Suprapubic skin (tissue), 4 donors: Measurements from ENCODE around the gene ZMYM4. TPM values are rescaled to one million over a fixed set of nuclear protein-coding genes. Genes with fewer than 3 reads are reported as not detected.

Experiments
- DNase-seq, 2 donors: peaks; one replicate each; pipeline ENCODE4 v3.0.0-alpha.2; 2019; ENCODE audit warnings: low spot score in 2 of 2
- H3K27ac ChIP-seq: fragments of 200-600 bp; sonication (generic); one replicate; pipeline ENCODE4 v1.5.1; 2019
- H3K27me3 ChIP-seq: fragments of 200-600 bp; sonication (generic); one replicate; pipeline ENCODE4 v1.5.1; 2019
- H3K36me3 ChIP-seq: fragments of 200-600 bp; sonication (generic); one replicate; pipeline ENCODE4 v1.5.1; 2019
- H3K4me1 ChIP-seq: fragments of 200-600 bp; sonication (generic); one replicate; pipeline ENCODE4 v1.5.1; 2019
- H3K4me3 ChIP-seq: fragments of 200-600 bp; sonication (generic); one replicate; pipeline ENCODE4 v1.5.1; 2019; ENCODE audit warnings: mild to moderate bottlenecking
- H3K9me3 ChIP-seq: fragments of 200-600 bp; sonication (generic); one replicate; pipeline ENCODE4 v1.5.1; 2019
- CTCF ChIP-seq, 2 donors: fragments of 200-600 bp in 1 of 2; fragments of 450-650 bp in 1 of 2; sonication (generic) in 1 of 2; IDR thresholded peaks; one replicate each; pipeline ENCODE4 v1.5.1; 2016 to 2019; ENCODE audit warnings: antibody characterized with exemption in 2 of 2, mild to moderate bottlenecking in 1 of 2, moderate library complexity in 1 of 2
- EP300 ChIP-seq: sonication (generic); formaldehyde crosslinking; IDR thresholded peaks from one replicate; pipeline ENCODE4 v1.6.1; 2017; ENCODE audit warnings: antibody characterized with exemption
- POLR2A ChIP-seq, 2 donors: fragments of 450-650 bp; IDR thresholded peaks; one replicate each; pipeline ENCODE4 v1.6.1; 2017; ENCODE audit warnings: antibody characterized with exemption in 2 of 2, mild to moderate bottlenecking in 2 of 2, moderate library complexity in 2 of 2
- POLR2AphosphoS5 ChIP-seq, 3 donors: sonication (generic); formaldehyde crosslinking; IDR thresholded peaks; one replicate each; pipeline ENCODE4 v1.6.1; 2017; ENCODE audit warnings: antibody characterized with exemption in 3 of 3
- WGBS: methylation state at CpG from one replicate; pipeline ENCODE4 v1.1.5; 2018; 5-methylcytosine and 5-hydroxymethylcytosine counted together
- total RNA-seq, 4 donors: library from RNA; depleted of rRNA; stranded (reverse); fragments of >200 nt; gene quantifications; one replicate each; pipeline ENCODE4 v1.1.0, GENCODE V29; 2016

ZMYM4 gene
- total RNA-seq, 4 donors from 2014 or later, result 16.9 to 43.0 (median 19.6) TPM

GRCh38 chr1:35443768-35444518 lies 175.4 kb downstream of the ZMYM4 start:
- WGBS, result 76% methylated on average over 5 of the region's 5 CpGs
- Histone ChIP-seq H3K4me1 (peaks cover 45% of the 10 kb centered on the region), H3K9me3 (no peaks in the 10 kb centered on the region), H3K36me3 (peaks cover 85% of the 10 kb centered on the region), H3K4me3 (no peak overlapping the region), H3K27ac (no peak overlapping the region), H3K27me3 (no peaks in the 10 kb centered on the region)
- TF ChIP-seq EP300 (no peak), CTCF (IDR thresholded peaks at IDR 0.05) (no peak), POLR2A (IDR thresholded peaks at IDR 0.05) (no peak), POLR2AphosphoS5 (IDR thresholded peaks at IDR 0.05) (no peak)
- DNase-seq, result no peak

- DNase-seq, result no peak
- Histone ChIP-seq H3K9me3 (no peaks in the 10 kb centered on the region), H3K27me3 (no peaks in the 10 kb centered on the region), H3K36me3 (peaks cover 82% of the 10 kb centered on the region), H3K27ac (no peak overlapping the region), H3K4me1 (peaks cover 45% of the 10 kb centered on the region), H3K4me3 (no peak overlapping the region)
- TF ChIP-seq POLR2A (IDR thresholded peaks at IDR 0.05) (no peak), EP300 (no peak), CTCF (IDR thresholded peaks at IDR 0.05) (no peak), POLR2AphosphoS5 (IDR thresholded peaks at IDR 0.05) (no peak)
Measured at GRCh38 chr1:35444519-35444774, 175.9 kb downstream of the ZMYM4 start.

GRCh38 chr1:35447278-35447677 lies 178.8 kb downstream of the ZMYM4 start:
- no peak overlapping the region for H3K27ac ChIP-seq
- no peaks in the 10 kb centered on the region for H3K27me3 ChIP-seq
- H3K4me1 ChIP-seq, result peaks cover 34% of the 10 kb centered on the region
- peaks cover 62% of the 10 kb centered on the region for H3K36me3 ChIP-seq
- TF ChIP-seq CTCF (IDR thresholded peaks at IDR 0.05) (no peak), POLR2A (IDR thresholded peaks at IDR 0.05) (no peak), POLR2AphosphoS5 (IDR thresholded peaks at IDR 0.05) (no peak), EP300 (no peak)
- no peaks in the 10 kb centered on the region for H3K9me3 ChIP-seq
- H3K4me3 ChIP-seq, result no peak overlapping the region
- no peak for DNase-seq

- no peak for TF ChIP-seq CTCF (IDR thresholded peaks at IDR 0.05)
- no peak for TF ChIP-seq POLR2A (IDR thresholded peaks at IDR 0.05)
- TF ChIP-seq POLR2AphosphoS5 (IDR thresholded peaks at IDR 0.05), result no peak
- TF ChIP-seq EP300, result no peak
- Histone ChIP-seq H3K4me1 (peaks cover 35% of the 10 kb centered on the region), H3K4me3 (no peak overlapping the region), H3K9me3 (no peaks in the 10 kb centered on the region), H3K27me3 (no peaks in the 10 kb centered on the region), H3K36me3 (peaks cover 57% of the 10 kb centered on the region), H3K27ac (peak overlapping the region; percentile 30)
- DNase-seq, result peak in 1 of 2 donors; percentile 74
- 77% methylated on average over 3 of the region's 3 CpGs for WGBS
Measured at GRCh38 chr1:35448344-35448801, 179.9 kb downstream of the ZMYM4 start.

DNA sequence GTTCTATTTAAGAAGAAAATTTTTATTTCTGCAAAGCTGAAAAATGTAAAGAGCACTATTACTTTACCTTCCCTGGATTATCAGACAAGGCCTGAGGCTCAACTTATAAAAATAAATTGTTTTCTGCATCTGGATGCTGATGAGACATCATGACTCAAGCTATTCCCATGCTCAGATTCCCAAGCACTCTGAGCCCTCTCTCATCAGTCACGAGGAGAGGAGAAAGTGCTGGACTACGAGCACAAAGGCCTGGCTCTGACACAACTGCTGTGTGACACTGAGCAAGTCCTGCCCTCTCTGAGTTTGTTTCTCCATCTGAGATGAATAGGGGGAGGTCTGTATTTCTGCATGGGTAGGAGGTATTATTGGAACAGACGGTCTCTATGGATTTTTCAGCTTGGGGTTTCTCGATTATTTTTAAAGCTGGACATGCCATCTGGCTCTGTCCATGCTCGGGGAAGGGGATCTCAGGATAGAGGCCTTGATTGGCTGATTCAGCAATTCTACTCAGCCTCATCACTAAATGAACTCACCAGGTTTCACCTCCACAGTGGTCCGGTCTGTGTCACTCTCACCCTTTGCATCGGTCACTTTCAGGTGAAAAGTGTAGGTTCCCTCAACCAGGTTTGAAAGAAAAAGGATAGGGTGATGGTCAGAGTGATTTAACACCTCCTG lies 181.0 kb downstream of the ZMYM4 start:
- H3K36me3 ChIP-seq, result peaks cover 51% of the 10 kb centered on the region
- 84% methylated on average over 7 of the region's 7 CpGs for WGBS
- no peak for DNase-seq
- H3K4me1 ChIP-seq, result peaks cover 40% of the 10 kb centered on the region
- no peaks in the 10 kb centered on the region for H3K9me3 ChIP-seq
- TF ChIP-seq CTCF (IDR thresholded peaks at IDR 0.05), result no peak
- no peak for TF ChIP-seq POLR2A (IDR thresholded peaks at IDR 0.05)
- no peak for TF ChIP-seq POLR2AphosphoS5 (IDR thresholded peaks at IDR 0.05)
- TF ChIP-seq EP300, result no peak
- no peak overlapping the region for H3K27ac ChIP-seq
- no peaks in the 10 kb centered on the region for H3K27me3 ChIP-seq
- no peak overlapping the region for H3K4me3 ChIP-seq
